Common myeloid progenitor, CD34-positive (primary cell): Measurements from ENCODE around the gene TRAF7.
"Not testable (repeated sequence)": the region's sequence is repeated elsewhere in the genome, so short reads cannot be mapped to it uniquely, and the experiment has no call there.

Source experiments
- CTCF ChIA-PET: fragments of 350-600 bp; sonication (Branson Sonifier 250); formaldehyde crosslinking; loops from one replicate; lab custom pipeline; 2021; ENCODE audit warnings: antibody characterized with exemption; lab: Charles Lee
- POLR2A ChIA-PET: fragments of 350-600 bp; sonication (Branson Sonifier 250); formaldehyde crosslinking; loops from one replicate; lab custom pipeline; 2021; ENCODE audit warnings: antibody characterized with exemption; lab: Charles Lee
- DNase-seq, 3 donors: peaks; one replicate each; pipeline versions ENCODE4 v3.0.0 to v3.0.0-alpha.2; 2013
- H3K27ac ChIP-seq, 2 experiments: 1 replicate in 1 of 2; 2 replicates in 1 of 2; pipeline ENCODE4 v1.7.0; 2013; ENCODE audit warnings: inconsistent platforms in 2 of 2, low read length in 2 of 2, mild to moderate bottlenecking in 2 of 2, low read depth in 1 of 2, moderate library complexity in 1 of 2; ENCODE audit not compliant: severe bottlenecking in 2 of 2, insufficient read depth in 1 of 2, poor library complexity in 1 of 2
- H3K27me3 ChIP-seq, 5 experiments: replicated peaks in 2 of 5; 1 replicate in 3 of 5; 2 replicates in 2 of 5; pipeline versions ENCODE4 v1.6.1 to v1.7.0; 2013; ENCODE audit warnings: low read length in 4 of 5, mild to moderate bottlenecking in 2 of 5, moderate library complexity in 2 of 5, inconsistent platforms in 1 of 5; ENCODE audit not compliant: insufficient read depth in 5 of 5, control insufficient read depth in 4 of 5
- H3K36me3 ChIP-seq, 4 experiments: 1 replicate in 2 of 4; 2 replicates in 2 of 4; pipeline versions ENCODE4 v1.6.1 to v1.7.0; 2013; ENCODE audit warnings: low read length in 3 of 4, control low read depth in 1 of 4, mild to moderate bottlenecking in 1 of 4; ENCODE audit not compliant: control insufficient read depth in 4 of 4, insufficient read depth in 4 of 4
- H3K4me1 ChIP-seq, 4 experiments: 1 replicate in 3 of 4; 2 replicates in 1 of 4; pipeline versions ENCODE4 v1.6.1 to v1.7.1; 2013; ENCODE audit warnings: low read length in 3 of 4, mild to moderate bottlenecking in 3 of 4, control low read depth in 1 of 4, inconsistent platforms in 1 of 4, moderate library complexity in 1 of 4; ENCODE audit not compliant: control insufficient read depth in 4 of 4, insufficient read depth in 4 of 4; ENCODE audit errors: control extremely low read depth in 1 of 4
- H3K4me3 ChIP-seq, 7 experiments: 1 replicate in 4 of 7; 2 replicates in 3 of 7; pipeline versions ENCODE4 v1.5.1 to v1.7.0; 2013; ENCODE audit warnings: mild to moderate bottlenecking in 7 of 7, low read length in 6 of 7, moderate library complexity in 6 of 7, inconsistent platforms in 2 of 7, low read depth in 2 of 7, control low read depth in 1 of 7; ENCODE audit not compliant: insufficient read depth in 4 of 7, control insufficient read depth in 1 of 7; ENCODE audit errors: extremely low read depth in 1 of 7
- H3K9me3 ChIP-seq, 5 experiments: 1 replicate in 4 of 5; 2 replicates in 1 of 5; pipeline versions ENCODE4 v1.6.1 to v1.7.1; 2013; ENCODE audit warnings: low read length in 4 of 5, mild to moderate bottlenecking in 2 of 5, inconsistent platforms in 1 of 5, low read depth in 1 of 5, moderate library complexity in 1 of 5; ENCODE audit not compliant: control insufficient read depth in 4 of 5, insufficient read depth in 2 of 5; ENCODE audit errors: control extremely low read depth in 1 of 5
- WGBS: methylation state at CpG from one replicate; pipeline ENCODE4 v1.1.5; 2013; ENCODE audit not compliant: insufficient coverage; 5-methylcytosine and 5-hydroxymethylcytosine counted together

The TRAF7 gene

GRCh38 chr16:2122429-2122828 is 33.2 kb upstream of the TRAF7 start:
- H3K27ac ChIP-seq, result no peak overlapping the region
- no peak overlapping the region for H3K4me3 ChIP-seq
- CTCF ChIA-PET, result interaction anchor here (1.0 to 4.8 kb wide), 6 partner anchors 18 to 119 kb away, joined by 4 to 28 read pairs (median 6); partner anchors contain the start of gene RAB26
- no peaks in the 10 kb centered on the region for H3K36me3 ChIP-seq
- POLR2A ChIA-PET, result interaction anchor here (0.6 kb wide), 1 partner anchor 412 kb away, joined by 5 read pairs; no protein-coding TSS in a partner anchor
- 97% methylated on average over 15 of the region's 17 CpGs for WGBS
- no peaks in the 10 kb centered on the region for H3K27me3 ChIP-seq
- no peak for DNase-seq
- no peaks in the 10 kb centered on the region for H3K9me3 ChIP-seq
- peaks cover 0 to 41% (median 30%) of the 10 kb centered on the region in 4 experiments for H3K4me1 ChIP-seq

- no CpG with 5 or more reads among the region's 26 CpGs for WGBS
- H3K36me3 ChIP-seq, POLR2A ChIA-PET, H3K27me3 ChIP-seq, H3K27ac ChIP-seq, H3K4me3 ChIP-seq, DNase-seq, H3K9me3 ChIP-seq: not testable (repeated sequence)
- CTCF ChIA-PET, result interaction anchor here (1.5 to 4.8 kb wide), 2 partner anchors 17 to 120 kb away, joined by 4 to 28 read pairs; no protein-coding TSS in a partner anchor
- H3K4me1 ChIP-seq, result peaks cover 0 to 42% (median 31%) of the 10 kb centered on the region in 4 experiments
Measured at GRCh38 chr16:2122934-2123683, 32.5 kb upstream of the TRAF7 start.

GRCh38 chr16:2123706-2124376 is 31.7 kb upstream of the TRAF7 start:
- H3K4me3 ChIP-seq, POLR2A ChIA-PET, H3K9me3 ChIP-seq, H3K36me3 ChIP-seq, H3K27me3 ChIP-seq, DNase-seq, H3K27ac ChIP-seq: not testable (repeated sequence)
- 43% methylated on average over 5 of the region's 27 CpGs for whole genome bisulfite sequencing
- H3K4me1 ChIP-seq, result peaks cover 0 to 49% (median 36%) of the 10 kb centered on the region in 4 experiments
- CTCF ChIA-PET, result interaction anchor here (4.8 kb wide), 1 partner anchor 16 kb away, joined by 28 read pairs; no protein-coding TSS in a partner anchor

- DNase-seq, H3K36me3 ChIP-seq, POLR2A ChIA-PET, H3K27me3 ChIP-seq, H3K9me3 ChIP-seq, H3K27ac ChIP-seq: not testable (repeated sequence)
- CTCF ChIA-PET, result interaction anchor here (0.7 to 4.8 kb wide), 2 partner anchors 16 to 24 kb away, joined by 3 to 28 read pairs; no protein-coding TSS in a partner anchor
- 24% methylated on average over 6 of the region's 11 CpGs for WGBS
- peaks cover 0 to 50% (median 38%) of the 10 kb centered on the region in 4 experiments for H3K4me1 ChIP-seq
- H3K4me3 ChIP-seq, result peak overlapping the region in 3 of 7 experiments; percentile 36 to 64 (median 42)
Measured at GRCh38 chr16:2124377-2124693, 31.2 kb upstream of the TRAF7 start.

GRCh38 chr16:2124694-2125444 is 30.7 kb upstream of the TRAF7 start:
- POLR2A ChIA-PET, result interaction anchor here (1.0 kb wide), 1 partner anchor 19 kb away, joined by 3 read pairs; no protein-coding TSS in a partner anchor

GRCh38 chr16:2125609-2126008 is 30.0 kb upstream of the TRAF7 start:
- peaks cover 0 to 50% (median 38%) of the 10 kb centered on the region in 4 experiments for H3K4me1 ChIP-seq
- ChIA-PET CTCF (interaction anchor here (1.3 kb wide), 1 partner anchor 15 kb away, joined by 4 read pairs; no protein-coding TSS in a partner anchor), POLR2A (interaction anchor here (1.0 kb wide), 1 partner anchor 19 kb away, joined by 3 read pairs; no protein-coding TSS in a partner anchor)
- not testable (repeated sequence) for DNase-seq, H3K36me3 ChIP-seq, H3K27ac ChIP-seq, H3K9me3 ChIP-seq, H3K27me3 ChIP-seq
- peak overlapping the region in 2 of 7 experiments; percentile 51 to 64 for H3K4me3 ChIP-seq
- WGBS, result 30% methylated on average over 5 of the region's 11 CpGs

More at GRCh38 chr16:2124694-2125444, 30.7 kb upstream of the TRAF7 start:
- not testable (repeated sequence) for H3K27me3 ChIP-seq, H3K9me3 ChIP-seq, H3K27ac ChIP-seq, H3K36me3 ChIP-seq
- DNase-seq, result peak in 2 of 3 donors; percentile 32 to 41
- 6% methylated on average over 25 of the region's 37 CpGs for WGBS
- CTCF ChIA-PET, result interaction anchor here (0.7 to 4.8 kb wide), 2 partner anchors 15 to 23 kb away, joined by 3 to 28 read pairs; no protein-coding TSS in a partner anchor
- peaks cover 0 to 50% (median 38%) of the 10 kb centered on the region in 4 experiments for H3K4me1 ChIP-seq
- peak overlapping the region in 5 of 7 experiments; percentile 7 to 64 (median 42) for H3K4me3 ChIP-seq
